CD14-positive monocyte (primary cell): ENCODE data around the gene P3H3. TPM values are rescaled to one million over a fixed set of nuclear protein-coding genes. Genes with fewer than 3 reads are reported as not detected.

Experiments used
- DNase-seq, 3 donors: peaks; one replicate each; pipeline ENCODE4 v3.0.0-alpha.2; 2011 to 2022
- H2AFZ ChIP-seq: 2 replicates; pipeline ENCODE4 v1.6.0; 2012; ENCODE audit warnings: mild to moderate bottlenecking, low read depth, low read length, inconsistent platforms; ENCODE audit not compliant: insufficient read depth, poor library complexity, severe bottlenecking
- H3K27ac ChIP-seq, 2 donors: 1 replicate in 1 of 2; 2 replicates in 1 of 2; pipeline ENCODE4 v1.5.1; 2012 to 2013; ENCODE audit warnings: low read length in 2 of 2, control low read depth in 1 of 2, inconsistent platforms in 1 of 2, low read depth in 1 of 2, mild to moderate bottlenecking in 1 of 2
- H3K27me3 ChIP-seq, 2 donors: one replicate each; pipeline versions ENCODE4 v1.6.0 to v1.6.1; 2011 to 2013; ENCODE audit warnings: low read length in 2 of 2; ENCODE audit not compliant: control insufficient read depth in 2 of 2, insufficient read depth in 2 of 2
- H3K36me3 ChIP-seq, 2 donors: replicated peaks in 1 of 2; 1 replicate in 1 of 2; 2 replicates in 1 of 2; pipeline versions ENCODE4 v1.5.1 to v1.6.1; 2012 to 2013; ENCODE audit warnings: low read length in 2 of 2, control low read depth in 1 of 2, inconsistent platforms in 1 of 2, mild to moderate bottlenecking in 1 of 2; ENCODE audit not compliant: insufficient read depth in 2 of 2, control insufficient read depth in 1 of 2
- H3K4me1 ChIP-seq, 2 donors: 1 replicate in 1 of 2; 2 replicates in 1 of 2; pipeline versions ENCODE4 v1.5.1 to v1.6.1; 2012 to 2013; ENCODE audit warnings: low read length in 2 of 2, control low read depth in 1 of 2, inconsistent platforms in 1 of 2, mild to moderate bottlenecking in 1 of 2, moderate library complexity in 1 of 2; ENCODE audit not compliant: insufficient read depth in 2 of 2, control insufficient read depth in 1 of 2
- H3K4me2 ChIP-seq: replicated peaks from 2 replicates; pipeline ENCODE3; 2012; ENCODE audit warnings: low read length, moderate library complexity, mild to moderate bottlenecking; ENCODE audit not compliant: poor library complexity, severe bottlenecking; ENCODE audit errors: extremely low read depth
- H3K4me3 ChIP-seq, 3 experiments: fragments of 200-600 bp in 1 of 3; sonication (generic) in 1 of 3; replicated peaks in 1 of 3; 1 replicate in 2 of 3; 2 replicates in 1 of 3; pipeline ENCODE4 v1.5.1; 2011 to 2013; ENCODE audit warnings: low read length in 3 of 3, mild to moderate bottlenecking in 3 of 3, control low read depth in 2 of 3, low read depth in 2 of 3, inconsistent platforms in 1 of 3, moderate library complexity in 1 of 3
- H3K79me2 ChIP-seq: 2 replicates; pipeline ENCODE4 v1.6.0; 2012; ENCODE audit warnings: mild to moderate bottlenecking, control low read depth, inconsistent platforms, low read length, moderate library complexity; ENCODE audit not compliant: insufficient read depth
- H3K9ac ChIP-seq: 2 replicates; pipeline ENCODE4 v1.6.0; 2017; ENCODE audit warnings: low read length, mild to moderate bottlenecking; ENCODE audit not compliant: insufficient read depth, poor library complexity, severe bottlenecking
- H3K9me3 ChIP-seq, 2 donors: replicated peaks in 1 of 2; 1 replicate in 1 of 2; 2 replicates in 1 of 2; pipeline versions ENCODE4 v1.5.1 to v1.6.1; 2012 to 2013; ENCODE audit warnings: low read length in 2 of 2, control low read depth in 1 of 2; ENCODE audit not compliant: control insufficient read depth in 1 of 2, insufficient read depth in 1 of 2
- H4K20me1 ChIP-seq: 2 replicates; pipeline ENCODE4 v1.6.0; 2012; ENCODE audit warnings: mild to moderate bottlenecking, low read length, control low read depth, moderate library complexity; ENCODE audit not compliant: insufficient read depth
- H3K27ac Mint-ChIP-seq, 7 donors: one replicate each; pipeline ENCODE4 v1.8.0; 2020; ENCODE audit warnings: mild to moderate bottlenecking in 7 of 7, mixed read lengths in 7 of 7, moderate library complexity in 6 of 7, inconsistent platforms in 2 of 7
- H3K27me3 Mint-ChIP-seq, 3 donors: one replicate each; pipeline ENCODE4 v1.8.0; 2021 to 2022; ENCODE audit warnings: low read depth in 3 of 3, mild to moderate bottlenecking in 3 of 3, mixed read lengths in 3 of 3, moderate library complexity in 3 of 3, inconsistent platforms in 1 of 3
- H3K36me3 Mint-ChIP-seq, 2 donors: one replicate each; pipeline ENCODE4 v1.8.0; 2020; ENCODE audit warnings: mixed read lengths in 2 of 2, inconsistent platforms in 1 of 2, mild to moderate bottlenecking in 1 of 2
- H3K4me1 Mint-ChIP-seq: one replicate; pipeline ENCODE4 v1.8.0; 2020; ENCODE audit warnings: mild to moderate bottlenecking, mixed read lengths
- H3K4me3 Mint-ChIP-seq, 2 donors: one replicate each; pipeline ENCODE4 v1.8.0; 2020; ENCODE audit warnings: mild to moderate bottlenecking in 2 of 2, mixed read lengths in 2 of 2, moderate library complexity in 1 of 2
- H3K9me3 Mint-ChIP-seq, 7 donors: one replicate each; pipeline ENCODE4 v1.8.0; 2020 to 2022; ENCODE audit warnings: mixed read lengths in 7 of 7, mild to moderate bottlenecking in 6 of 7, moderate library complexity in 6 of 7, inconsistent platforms in 2 of 7
- CTCF ChIP-seq: fragments of 200-600 bp; IDR thresholded peaks from one replicate; pipeline ENCODE4 v1.8.0; 2022; ENCODE audit warnings: antibody characterized with exemption, mild to moderate bottlenecking
- WGBS: methylation state at CpG from one replicate; pipeline ENCODE4 v1.1.5; 2013; ENCODE audit warnings: missing lambda C conversion rate; ENCODE audit not compliant: insufficient coverage; 5-methylcytosine and 5-hydroxymethylcytosine counted together
- intact Hi-C, 2 donors: fragments of 100-400 bp; cut with micrococcal nuclease; formaldehyde crosslinking; loops; one replicate each; pipeline versions ENCODE4 v1.15.0 to v1.15.1; 2023
- polyA plus RNA-seq, 3 donors: library from polyadenylated mRNA; depleted of rRNA in 1 of 3; unstranded in 2 of 3; stranded (reverse) in 1 of 3; fragments of 300-500 nt in 2 of 3; fragments of >200 nt in 1 of 3; fragmentation: Illumina TruSeq in 2 of 3; gene quantifications; 1 replicate in 2 of 3; 2 replicates in 1 of 3; pipeline ENCODE4 v1.2.3, GENCODE V29; 2012 to 2021

The P3H3 gene
- polyA plus RNA-seq, 3 donors: 0.56 TPM; not detected in 2

- no peak overlapping the region for H2AFZ ChIP-seq
- Mint-ChIP-seq H3K27me3 (peaks cover 0 to 2% (median 0%) of the 10 kb centered on the region in 3 donors), H3K36me3 (peaks cover 60 to 70% of the 10 kb centered on the region in 2 donors), H3K4me1 (peaks cover 20% of the 10 kb centered on the region), H3K4me3 (no peak overlapping the region), H3K9me3 (peaks cover 0 to 2% (median 0%) of the 10 kb centered on the region in 7 donors), H3K27ac (no peak overlapping the region)
- peaks cover 81% of the 10 kb centered on the region for H4K20me1 ChIP-seq
- H3K9ac ChIP-seq: no peak overlapping the region
- DNase-seq: peak in 1 of 3 donors; percentile 3
- H3K36me3 ChIP-seq: peaks cover 50 to 59% of the 10 kb centered on the region in 2 donors
- no peaks in the 10 kb centered on the region for H3K27me3 ChIP-seq
- H3K4me2 ChIP-seq: no peak overlapping the region
- intact Hi-C loops: no loop called here
- H3K4me1 ChIP-seq: peaks cover 12 to 19% of the 10 kb centered on the region in 2 donors
- no peak overlapping the region for H3K4me3 ChIP-seq
- H3K27ac ChIP-seq: no peak overlapping the region
- no peaks in the 10 kb centered on the region for H3K9me3 ChIP-seq
- no CpG with 5 or more reads among the region's 4 CpGs for WGBS
- no peak for TF ChIP-seq CTCF
- no peaks in the 10 kb centered on the region for H3K79me2 ChIP-seq
These were observed 14.8 kb upstream of the P3H3 start for GRCh38 chr12:6813363-6813762.

- H3K4me3 Mint-ChIP-seq: no peak overlapping the region
- Histone ChIP-seq H3K36me3 (peaks cover 60 to 66% of the 10 kb centered on the region in 2 donors), H2AFZ (no peak overlapping the region), H3K27me3 (no peaks in the 10 kb centered on the region), H4K20me1 (peaks cover 67% of the 10 kb centered on the region), H3K9ac (no peak overlapping the region), H3K4me2 (no peak overlapping the region), H3K9me3 (no peaks in the 10 kb centered on the region), H3K4me1 (peaks cover 24 to 33% of the 10 kb centered on the region in 2 donors), H3K27ac (no peak overlapping the region), H3K4me3 (no peak overlapping the region), H3K79me2 (no peaks in the 10 kb centered on the region)
- DNase-seq: no peak
- TF ChIP-seq CTCF: no peak
- H3K27me3 Mint-ChIP-seq: peaks cover 0 to 2% (median 1%) of the 10 kb centered on the region in 3 donors
- no peak overlapping the region for H3K27ac Mint-ChIP-seq
- H3K36me3 Mint-ChIP-seq: peaks cover 60 to 66% of the 10 kb centered on the region in 2 donors
- peaks cover 0 to 2% (median 0%) of the 10 kb centered on the region in 7 donors for H3K9me3 Mint-ChIP-seq
- WGBS: 92% methylated on average over 3 of the region's 3 CpGs
- intact Hi-C loops: no loop called here
- peaks cover 32% of the 10 kb centered on the region for H3K4me1 Mint-ChIP-seq
These were observed 11.6 kb upstream of the P3H3 start for GRCh38 chr12:6816598-6816997.
